DMS114 treated with DMSO at 0.1 percent for 48 hours (cell line): ENCODE data around the gene BPIFA2.
"Not testable (repeated sequence)": the region's sequence is repeated elsewhere in the genome, so short reads cannot be mapped to it uniquely, and the experiment has no call there.

Experiments used
- DNase-seq: peaks from one replicate; lab custom pipeline; 2025; ENCODE audit not compliant: unreplicated experiment; lab: John Stamatoyannopoulos, UW

Gene BPIFA2

GRCh38 chr20:33160681-33161080, 7.3 kb upstream of the BPIFA2 start:
- DNase-seq: no peak

DNA sequence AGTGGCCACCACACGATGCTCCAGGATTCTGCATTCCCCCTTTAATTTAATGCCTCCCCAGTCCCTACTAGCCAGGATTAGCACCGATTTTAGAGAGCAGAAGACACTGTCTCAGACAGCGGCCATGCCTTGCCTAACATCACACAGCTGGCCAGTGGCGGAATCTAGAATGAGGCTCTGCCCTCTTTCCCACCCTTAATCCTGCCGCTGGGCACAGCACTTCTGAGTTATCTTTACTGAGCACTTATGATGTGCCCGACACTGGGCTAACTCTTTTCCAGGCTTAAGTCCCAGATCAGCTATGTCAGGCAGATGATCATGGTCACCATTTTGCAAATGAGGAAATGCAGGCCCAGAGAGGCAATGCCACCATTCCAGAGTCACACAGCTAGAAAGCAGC, 5.6 kb upstream of the BPIFA2 start:
- DNase-seq: no peak

- DNase-seq: no peak
Observed at GRCh38 chr20:33162753-33163152, 5.2 kb upstream of the BPIFA2 start.

DNA sequence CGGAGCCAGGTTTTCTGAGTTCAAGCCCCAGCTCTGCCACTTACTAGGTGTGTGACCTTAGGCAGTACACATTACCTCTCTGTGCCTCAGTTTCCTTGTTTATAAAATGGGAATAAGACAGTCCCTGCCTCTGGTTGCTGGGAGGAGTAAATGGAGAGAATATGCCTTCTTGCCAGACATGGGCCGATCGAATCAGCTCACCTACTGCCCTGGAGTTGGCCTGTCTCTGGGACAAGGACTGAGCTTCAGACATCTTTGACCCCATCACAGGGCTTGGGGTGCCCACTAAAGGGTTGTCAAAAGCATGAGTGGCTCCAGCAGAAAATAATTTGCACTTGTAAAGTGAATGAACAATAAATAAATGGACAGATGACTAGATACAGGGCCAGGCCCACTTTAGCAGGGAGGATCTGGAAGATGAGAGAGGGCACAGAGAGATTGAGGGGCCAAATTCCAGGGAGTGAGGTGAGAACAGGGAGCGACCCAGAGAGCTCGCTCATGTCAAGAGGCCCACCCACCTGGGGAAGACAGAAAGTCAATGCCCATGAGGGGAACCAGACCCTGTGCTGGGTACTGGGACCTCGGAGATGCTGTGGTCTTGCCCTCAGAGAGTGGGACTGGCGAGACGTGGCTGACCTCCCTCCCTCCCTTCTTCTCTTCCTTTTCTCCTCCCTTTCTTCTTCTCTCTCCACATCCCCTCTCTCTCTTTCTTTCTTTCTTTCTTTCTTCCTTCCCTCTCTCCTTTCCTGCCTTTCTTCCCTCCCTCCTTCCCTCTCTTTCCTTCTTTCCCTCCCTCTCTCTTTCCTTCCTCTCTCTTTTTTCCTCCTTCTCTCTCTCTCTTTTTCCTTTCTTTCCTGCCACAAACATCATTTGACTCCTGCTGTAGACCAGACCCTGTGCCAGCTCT, 3.9 kb upstream of the BPIFA2 start:
- no peak for DNase-seq

DNA sequence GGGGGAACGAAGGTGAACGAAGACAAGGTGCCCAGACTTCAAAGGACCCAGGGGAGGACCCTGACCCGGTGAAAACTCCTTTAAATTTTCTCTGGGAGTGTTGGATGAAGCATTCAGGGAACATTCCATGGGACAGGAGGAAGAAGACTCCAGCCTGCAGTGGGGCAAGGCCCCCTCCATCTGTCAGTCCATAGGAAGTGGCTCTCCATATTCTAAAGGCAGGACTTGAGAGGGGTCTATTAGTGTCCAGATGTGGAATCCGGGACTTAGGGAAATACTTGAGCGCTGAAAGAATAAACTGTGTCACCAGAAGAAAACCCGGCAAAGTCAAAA, 3.2 kb upstream of the BPIFA2 start:
- no peak for DNase-seq

- DNase-seq: no peak
Observed at GRCh38 chr20:33165416-33166055, 2.4 kb upstream of the BPIFA2 start.

DNA sequence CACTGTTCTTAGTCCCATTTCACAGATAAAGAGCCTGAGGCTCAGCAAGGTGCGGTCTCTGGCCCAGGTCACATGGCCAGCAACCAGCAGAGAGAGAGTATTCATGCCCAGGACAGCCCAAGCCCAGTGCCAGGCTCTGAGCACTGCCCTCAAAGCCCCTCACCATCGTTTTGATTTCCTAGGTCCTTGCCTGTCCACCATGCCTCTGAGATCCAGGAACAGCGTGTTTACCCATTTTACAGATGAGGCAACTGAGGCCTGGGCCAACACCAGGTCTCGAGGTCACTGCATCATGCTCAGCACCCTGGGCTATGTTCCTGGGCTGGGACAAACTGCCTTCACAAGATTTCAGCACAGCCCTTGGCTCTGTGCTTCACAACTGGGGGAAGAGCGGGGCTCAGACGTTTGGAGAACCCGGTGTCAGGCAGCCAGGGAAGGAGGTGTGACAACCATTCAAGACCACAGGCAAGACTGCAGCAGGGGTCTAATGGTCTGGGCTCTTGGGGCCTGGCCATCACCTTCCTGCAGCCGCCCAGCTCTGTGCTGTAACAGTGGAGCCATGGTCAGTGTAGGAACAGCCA, 1.3 kb upstream of the BPIFA2 start:
- DNase-seq: no peak

- DNase-seq: no peak
Observed at GRCh38 chr20:33169176-33169794, 1.3 kb downstream of the BPIFA2 start.

- no peak for DNase-seq
Observed at GRCh38 chr20:33172781-33173180, 4.8 kb downstream of the BPIFA2 start.

DNA sequence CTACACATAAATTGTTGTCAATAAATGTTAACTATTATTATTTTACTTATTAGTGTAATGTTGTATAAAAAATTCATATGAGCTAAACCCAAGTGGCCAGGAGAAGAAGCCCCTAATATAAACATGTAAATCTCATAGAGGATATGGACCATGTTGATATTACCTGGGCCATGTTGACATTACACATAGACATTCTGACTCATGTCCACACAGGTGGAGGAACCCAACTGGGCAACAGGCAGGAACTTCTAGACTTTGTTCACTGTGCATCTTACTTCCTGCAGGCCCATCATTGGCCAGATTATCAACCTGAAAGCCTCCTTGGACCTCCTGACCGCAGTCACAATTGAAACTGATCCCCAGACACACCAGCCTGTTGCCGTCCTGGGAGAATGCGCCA, 7.2 kb downstream of the BPIFA2 start:
- DNase-seq: no peak

- no peak for DNase-seq
Observed at GRCh38 chr20:33176101-33176500, 8.1 kb downstream of the BPIFA2 start.

- DNase-seq: no peak
Observed at GRCh38 chr20:33177866-33178265, 9.9 kb downstream of the BPIFA2 start.

GRCh38 chr20:33178726-33179125, 10.8 kb downstream of the BPIFA2 start:
- DNase-seq: no peak

DNA sequence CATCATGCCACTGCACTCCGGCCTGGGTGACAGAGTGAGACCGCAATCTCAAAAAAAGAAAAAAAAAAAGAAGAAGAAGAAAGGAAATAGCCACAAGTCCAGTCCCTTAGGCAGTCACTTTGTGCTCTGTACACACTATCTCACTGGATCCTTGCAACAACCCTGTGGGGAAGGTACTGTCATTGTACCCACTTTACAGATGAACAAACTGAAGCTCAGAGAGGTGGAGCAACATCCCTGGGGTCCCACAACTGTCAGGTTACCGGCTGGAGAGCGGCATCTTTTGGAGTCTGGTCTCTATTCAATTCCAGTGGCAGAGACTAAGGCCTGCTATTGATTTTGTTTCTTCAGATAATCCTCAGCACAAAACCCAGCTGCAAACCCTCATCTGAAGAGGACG, 12.2 kb downstream of the BPIFA2 start:
- DNase-seq: no peak

DNA sequence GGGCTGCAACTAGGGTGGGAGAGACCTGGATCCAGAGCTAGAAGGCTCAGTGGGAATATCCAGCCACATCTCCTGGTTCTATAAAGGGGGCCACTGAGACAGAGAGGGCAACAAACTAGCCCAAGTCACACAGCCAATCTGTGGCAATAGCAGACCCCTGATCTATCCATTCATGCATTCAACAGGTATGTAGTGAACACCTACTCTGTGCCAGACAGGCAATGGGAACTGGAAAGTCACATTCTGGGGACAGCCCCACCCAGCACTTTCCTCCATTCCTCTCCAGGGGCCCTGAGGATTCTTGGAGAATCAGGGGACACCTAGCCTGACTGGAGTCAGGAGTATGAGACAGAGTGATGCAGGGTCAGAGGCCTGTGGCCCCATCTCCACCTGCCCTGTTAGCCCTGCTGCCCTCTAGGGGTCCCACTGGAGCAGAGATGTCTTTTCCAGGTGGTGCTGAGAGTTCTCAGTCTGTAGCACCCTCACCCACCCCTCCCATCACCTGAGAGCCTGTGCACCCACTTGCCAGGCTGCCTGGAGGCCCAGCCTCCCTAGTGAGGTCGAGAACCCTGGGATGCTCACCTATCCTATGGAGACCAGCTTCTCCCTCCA, 13.6 kb downstream of the BPIFA2 start:
- DNase-seq: no peak

DNA sequence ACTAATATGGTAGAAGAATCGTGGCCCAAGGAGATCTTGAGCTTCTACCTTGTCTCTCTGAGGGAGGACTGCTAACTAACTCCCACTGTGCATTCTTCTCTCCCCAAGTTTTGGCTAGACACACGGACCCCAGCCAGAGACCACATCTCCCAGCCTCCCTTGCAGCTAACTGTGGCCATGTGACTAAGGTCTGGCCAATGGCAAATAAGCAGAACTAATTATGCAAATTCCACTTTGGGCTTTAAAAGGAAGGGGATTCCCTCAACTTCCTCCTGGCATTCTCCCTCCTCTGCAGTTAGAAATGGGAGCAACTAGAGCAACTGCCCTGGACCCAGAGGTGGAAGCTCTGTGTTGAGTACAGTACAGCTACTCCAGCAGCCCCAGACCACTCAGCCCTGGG, 15.4 kb downstream of the BPIFA2 start:
- no peak for DNase-seq

DNA sequence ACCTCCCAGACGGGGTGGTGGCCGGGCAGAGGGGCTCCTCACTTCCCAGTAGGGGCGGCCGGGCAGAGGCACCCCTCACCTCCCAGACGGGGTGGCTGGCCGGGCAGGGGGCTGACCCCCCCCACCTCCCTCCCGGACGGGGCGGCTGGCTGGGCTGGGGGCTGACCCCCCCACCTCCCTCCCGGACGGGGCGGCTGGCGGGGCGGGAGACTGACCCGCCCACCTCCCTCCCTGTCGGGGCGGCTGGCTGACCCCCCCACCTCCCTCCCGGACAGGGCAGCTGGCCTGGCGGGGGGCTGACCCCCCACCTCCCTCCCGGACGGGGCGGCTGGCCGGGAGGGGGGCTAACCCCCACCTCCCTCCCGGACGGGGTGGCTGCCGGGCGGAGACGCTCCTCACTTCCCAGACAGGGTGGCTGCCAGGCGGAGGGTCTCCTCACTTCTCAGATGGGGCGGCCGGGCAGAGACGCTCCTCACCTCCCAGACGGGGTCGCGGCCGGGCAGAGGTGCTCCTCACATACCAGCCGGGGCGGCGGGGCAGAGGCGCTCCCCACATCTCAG, 17.2 kb downstream of the BPIFA2 start:
- not testable (repeated sequence) for DNase-seq

GRCh38 chr20:33187491-33187890, 19.5 kb downstream of the BPIFA2 start:
- DNase-seq: no peak

GRCh38 chr20:33188421-33188820, 20.5 kb downstream of the BPIFA2 start:
- no peak for DNase-seq

DNA sequence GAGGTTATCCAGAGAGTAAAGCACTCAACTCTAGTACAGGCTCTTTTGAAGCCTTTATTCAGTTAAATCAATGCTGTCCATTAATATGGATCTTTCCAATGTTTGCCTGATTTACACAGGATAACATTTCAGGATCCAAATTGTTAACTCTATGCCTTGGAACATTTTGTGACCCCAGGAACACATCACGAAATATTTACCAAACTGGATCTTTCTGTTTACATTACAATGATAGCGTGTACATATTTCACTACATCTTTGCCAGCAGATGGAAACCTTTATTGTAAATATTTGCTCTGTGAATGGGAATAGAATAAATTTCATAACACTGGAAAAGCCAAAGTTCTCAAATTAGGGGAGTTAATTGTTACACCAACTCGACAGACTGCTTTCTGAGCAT, 23.5 kb downstream of the BPIFA2 start:
- DNase-seq: no peak

- DNase-seq: no peak
Observed at GRCh38 chr20:33191955-33192354, 24.0 kb downstream of the BPIFA2 start.
